Immature natural killer cell (primary cell): ENCODE results near the gene CTBP2. TPM values are rescaled to one million over a fixed set of nuclear protein-coding genes. Genes with fewer than 3 reads are reported as not detected.
"Not testable (repeated sequence)": the region's sequence is repeated elsewhere in the genome, so short reads cannot be mapped to it uniquely, and the experiment has no call there.

ENCODE experiments used
- DNase-seq, 3 donors: peaks; one replicate each; pipeline ENCODE4 v3.0.0; 2022; ENCODE audit warnings: mixed read lengths in 1 of 3
- H3K27ac Mint-ChIP-seq, 6 donors: one replicate each; pipeline ENCODE4 v1.8.0; 2020; ENCODE audit warnings: mixed read lengths in 6 of 6, mild to moderate bottlenecking in 5 of 6, inconsistent platforms in 4 of 6, moderate library complexity in 3 of 6
- H3K27me3 Mint-ChIP-seq, 3 donors: one replicate each; pipeline ENCODE4 v1.8.0; 2020 to 2021; ENCODE audit warnings: low read depth in 3 of 3, mild to moderate bottlenecking in 3 of 3, mixed read lengths in 3 of 3, moderate library complexity in 3 of 3, inconsistent platforms in 1 of 3
- H3K36me3 Mint-ChIP-seq, 3 donors: one replicate each; pipeline ENCODE4 v1.8.0; 2020; ENCODE audit warnings: mixed read lengths in 3 of 3, inconsistent platforms in 2 of 3, mild to moderate bottlenecking in 2 of 3
- H3K4me1 Mint-ChIP-seq, 2 donors: one replicate each; pipeline ENCODE4 v1.8.0; 2020; ENCODE audit warnings: inconsistent platforms in 2 of 2, mild to moderate bottlenecking in 2 of 2, mixed read lengths in 2 of 2, moderate library complexity in 1 of 2
- H3K4me3 Mint-ChIP-seq, 5 donors: one replicate each; pipeline ENCODE4 v1.8.0; 2020; ENCODE audit warnings: mild to moderate bottlenecking in 5 of 5, mixed read lengths in 5 of 5, inconsistent platforms in 3 of 5, moderate library complexity in 3 of 5
- H3K9me3 Mint-ChIP-seq, 6 donors: one replicate each; pipeline ENCODE4 v1.8.0; 2020; ENCODE audit warnings: mild to moderate bottlenecking in 6 of 6, mixed read lengths in 6 of 6, inconsistent platforms in 4 of 6, moderate library complexity in 3 of 6
- polyA plus RNA-seq, 3 donors: library from polyadenylated mRNA; unstranded; fragments of 300-500 nt; fragmentation: Illumina TruSeq; gene quantifications; one replicate each; pipeline ENCODE4 v1.2.3, GENCODE V29; 2021

Gene CTBP2
- polyA plus RNA-seq, 3 donors from 2014 or later, result 89.8 to 154 (median 131) TPM

DNA sequence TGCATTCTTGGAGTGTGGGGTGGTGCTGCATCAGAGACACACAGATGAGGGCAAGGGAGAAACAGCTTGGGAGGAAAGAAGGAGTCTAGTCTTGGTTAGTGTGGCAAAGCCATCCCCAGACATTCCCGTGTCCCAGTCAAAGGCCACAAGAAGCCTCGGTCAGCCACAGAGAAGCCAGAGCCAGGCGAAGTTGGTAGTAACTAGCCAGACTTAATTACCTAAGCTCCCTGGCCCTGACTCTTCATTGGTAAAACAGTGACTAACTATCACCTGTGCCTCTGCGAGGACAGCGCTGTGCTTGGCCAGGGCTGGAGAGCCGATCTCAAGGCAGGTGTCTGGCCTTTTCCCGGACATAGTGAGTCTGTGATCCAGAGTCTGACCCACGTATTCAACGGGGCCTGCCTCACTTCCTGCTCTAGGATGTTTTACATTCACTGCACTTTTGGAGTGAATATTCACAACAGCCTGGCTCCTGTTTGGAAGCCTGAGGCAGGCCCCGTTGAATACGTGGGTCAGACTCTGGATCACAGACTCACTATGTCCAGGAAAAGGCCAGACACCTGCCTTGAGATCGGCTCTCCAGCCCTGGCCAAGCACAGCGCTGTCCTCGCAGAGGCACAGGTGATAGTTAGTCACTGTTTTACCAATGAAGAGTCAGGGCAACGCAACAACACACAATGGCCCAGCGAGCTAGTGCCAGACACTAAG, 9.8 kb downstream of the CTBP2 start:
- not testable (repeated sequence) for H3K36me3 Mint-ChIP-seq, H3K9me3 Mint-ChIP-seq, DNase-seq
- peak overlapping the region; percentile 95 to 99 (median 96) for H3K27ac Mint-ChIP-seq
- peak overlapping the region; percentile 72 to 91 (median 84) for H3K4me3 Mint-ChIP-seq
- peaks cover 0 to 17% (median 8%) of the 10 kb centered on the region in 3 donors for H3K27me3 Mint-ChIP-seq
- H3K4me1 Mint-ChIP-seq, result peaks cover 92 to 94% of the 10 kb centered on the region in 2 donors

DNA sequence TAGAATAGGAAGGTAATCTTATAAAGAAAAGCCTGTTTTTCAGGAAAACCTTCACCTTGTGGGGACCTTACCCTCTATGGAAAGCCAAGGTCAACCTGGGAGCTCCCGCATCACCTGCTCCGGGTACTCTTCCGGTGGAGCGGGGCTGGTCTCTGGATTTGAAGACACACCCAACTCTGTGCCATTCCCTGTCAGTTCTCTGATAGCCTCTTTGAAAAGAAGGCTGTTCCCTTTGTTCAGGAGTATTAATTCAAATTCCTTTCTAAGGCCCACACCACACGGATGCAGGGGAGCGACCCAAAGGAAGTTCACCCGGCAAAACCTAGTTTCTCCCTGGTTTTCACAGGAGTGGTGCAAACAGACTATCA, 10.7 kb downstream of the CTBP2 start:
- Mint-ChIP-seq H3K36me3 (peaks cover 0 to 8% (median 0%) of the 10 kb centered on the region in 3 donors), H3K27ac (peak overlapping the region; percentile 95 to 99 (median 96)), H3K27me3 (peaks cover 0 to 15% (median 8%) of the 10 kb centered on the region in 3 donors), H3K9me3 (no peaks in the 10 kb centered on the region), H3K4me1 (peaks cover 92 to 94% of the 10 kb centered on the region in 2 donors), H3K4me3 (peak overlapping the region; percentile 81 to 91 (median 84))
- DNase-seq, result no peak

DNA sequence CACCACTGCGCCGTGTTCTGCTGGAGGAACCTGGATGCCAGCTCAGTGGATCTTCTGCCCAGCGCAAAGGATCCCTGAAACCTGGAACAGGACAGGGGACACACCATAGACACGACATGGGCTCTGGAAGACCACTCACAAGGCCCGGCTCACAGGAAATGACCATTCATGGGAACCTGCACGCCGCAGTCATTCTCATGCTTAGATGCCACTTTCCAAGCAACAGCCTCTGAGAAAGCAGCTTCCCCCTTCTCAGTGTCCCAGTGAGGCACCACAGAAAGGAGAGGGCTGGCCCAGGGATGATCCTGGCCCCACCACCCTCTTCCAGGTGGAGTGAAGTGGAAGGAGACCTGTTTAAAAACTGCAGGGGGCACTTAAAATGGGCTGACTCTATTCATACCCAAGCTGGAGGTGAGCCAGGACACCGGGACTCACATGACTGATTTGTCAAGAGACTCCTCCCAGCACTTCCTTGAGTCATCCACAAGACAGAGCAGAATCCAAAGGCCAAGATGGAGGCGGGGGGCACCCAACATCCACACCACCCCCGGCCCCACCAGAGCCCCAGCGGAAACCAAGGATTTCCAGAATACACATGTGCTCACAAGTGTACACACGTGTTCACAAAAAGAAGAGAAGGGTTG, 11.2 kb downstream of the CTBP2 start:
- Mint-ChIP-seq H3K4me1 (peaks cover 92 to 94% of the 10 kb centered on the region in 2 donors), H3K27me3 (peaks cover 0 to 15% (median 8%) of the 10 kb centered on the region in 3 donors)

DNA sequence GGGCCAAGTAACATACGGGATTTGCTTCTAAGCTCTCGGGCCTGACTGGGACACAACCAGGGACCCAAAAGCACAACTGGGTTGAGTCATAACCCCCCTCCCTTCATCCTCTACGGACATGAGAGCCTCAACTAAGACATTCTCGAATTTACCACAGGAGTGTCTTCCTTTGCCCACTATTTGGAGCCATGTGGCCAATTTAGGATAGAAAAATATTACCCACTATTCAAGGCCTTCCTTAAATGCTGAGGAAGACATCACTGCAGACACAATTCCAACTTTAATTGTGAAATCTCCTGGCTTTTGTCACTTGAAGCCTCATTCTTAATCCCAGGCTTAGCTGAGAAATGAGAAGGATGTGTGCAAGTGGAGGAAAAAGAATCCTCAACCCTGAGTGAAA, 11.8 kb downstream of the CTBP2 start:
- peak overlapping the region; percentile 81 to 91 (median 84) for H3K4me3 Mint-ChIP-seq
- peaks cover 0 to 15% (median 8%) of the 10 kb centered on the region in 3 donors for H3K27me3 Mint-ChIP-seq
- H3K36me3 Mint-ChIP-seq, result peaks cover 0 to 4% (median 0%) of the 10 kb centered on the region in 3 donors
- H3K27ac Mint-ChIP-seq, result peak overlapping the region; percentile 95 to 99 (median 96)
- peaks cover 92 to 94% of the 10 kb centered on the region in 2 donors for H3K4me1 Mint-ChIP-seq
- H3K9me3 Mint-ChIP-seq, result no peaks in the 10 kb centered on the region
- no peak for DNase-seq

More for the DNA sequence above, 11.2 kb downstream of the CTBP2 start:
- peak overlapping the region; percentile 81 to 91 (median 84) for H3K4me3 Mint-ChIP-seq
- H3K27ac Mint-ChIP-seq, result peak overlapping the region; percentile 95 to 99 (median 96)
- DNase-seq, result peak in 2 of 3 donors; percentile 24 to 40
- no peaks in the 10 kb centered on the region for H3K9me3 Mint-ChIP-seq
- peaks cover 0 to 8% (median 0%) of the 10 kb centered on the region in 3 donors for H3K36me3 Mint-ChIP-seq

DNA sequence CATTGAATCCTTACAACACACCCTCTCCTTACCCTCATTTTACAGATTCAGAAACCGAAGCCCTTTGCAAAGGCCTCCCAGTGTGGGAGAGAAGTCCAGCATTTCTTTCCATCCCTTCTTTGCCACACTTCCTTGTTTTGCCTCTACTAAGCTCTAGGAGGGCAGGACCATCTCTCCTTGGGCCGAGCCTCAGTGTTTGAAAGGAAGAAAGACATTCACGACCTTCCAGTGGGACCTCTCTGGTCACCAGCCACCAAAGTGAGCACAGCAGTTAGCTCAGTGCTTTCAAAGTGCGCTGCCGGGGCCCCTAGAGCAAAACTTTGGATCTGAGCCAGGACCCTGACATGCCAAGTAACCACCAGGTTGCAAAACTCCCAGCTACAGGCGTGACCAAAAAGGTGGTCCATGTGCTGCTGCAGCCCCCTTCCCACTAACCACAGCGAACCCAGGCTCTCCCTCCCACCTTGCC, 12.4 kb downstream of the CTBP2 start:
- Mint-ChIP-seq H3K27ac (peak overlapping the region; percentile 95 to 99 (median 96)), H3K36me3 (peaks cover 0 to 3% (median 0%) of the 10 kb centered on the region in 3 donors), H3K27me3 (peaks cover 0 to 15% (median 8%) of the 10 kb centered on the region in 3 donors), H3K4me1 (peaks cover 88 to 94% of the 10 kb centered on the region in 2 donors), H3K4me3 (peak overlapping the region; percentile 81 to 91 (median 84)), H3K9me3 (no peaks in the 10 kb centered on the region)
- DNase-seq, result peak; percentile 48 to 52 (median 48)

DNA sequence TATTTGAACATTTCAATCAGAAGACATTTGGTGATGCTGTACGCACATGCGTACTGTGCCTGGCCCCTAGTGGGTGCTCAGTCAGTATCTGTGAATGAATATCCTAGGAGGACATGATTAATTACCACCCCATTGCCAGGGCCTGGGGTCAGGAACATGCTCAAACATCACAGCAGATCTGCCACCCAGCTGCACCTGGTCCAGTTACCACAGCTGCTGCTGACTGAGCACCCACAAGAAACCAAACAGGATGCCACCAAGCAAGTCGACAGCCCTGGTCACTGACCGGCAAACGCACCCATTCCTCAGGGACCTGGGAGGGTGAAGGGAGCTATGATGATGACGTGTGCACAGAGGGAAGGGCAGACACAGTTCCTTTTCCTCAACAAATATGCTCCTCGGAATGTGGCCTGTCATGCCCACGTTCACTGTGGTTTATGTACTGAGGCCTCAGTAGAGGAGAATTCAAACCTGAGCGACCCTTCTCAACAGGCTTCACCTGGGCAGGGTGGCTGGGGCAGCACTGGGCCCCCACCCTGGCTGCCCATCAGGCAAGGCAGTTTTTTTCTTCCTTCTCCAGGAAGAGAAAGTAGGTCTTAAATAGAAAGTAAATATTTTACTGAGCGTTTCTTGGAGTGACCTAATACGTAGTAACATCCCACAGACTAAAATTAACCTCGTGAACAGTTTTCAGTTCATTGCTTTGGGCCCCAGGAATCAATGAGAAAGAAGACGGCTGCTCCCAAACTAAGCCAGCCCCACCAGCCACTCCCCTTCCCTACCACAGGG, 13.4 kb downstream of the CTBP2 start:
- H3K27ac Mint-ChIP-seq, result peak overlapping the region; percentile 95 to 99 (median 96)
- peak overlapping the region; percentile 81 to 91 (median 84) for H3K4me3 Mint-ChIP-seq
- DNase-seq, result peak; percentile 56 to 60 (median 59)
- H3K36me3 Mint-ChIP-seq, result peaks cover 0 to 3% (median 0%) of the 10 kb centered on the region in 3 donors
- no peaks in the 10 kb centered on the region for H3K9me3 Mint-ChIP-seq
- H3K4me1 Mint-ChIP-seq, result peaks cover 90 to 94% of the 10 kb centered on the region in 2 donors
- peaks cover 0 to 15% (median 8%) of the 10 kb centered on the region in 3 donors for H3K27me3 Mint-ChIP-seq

DNA sequence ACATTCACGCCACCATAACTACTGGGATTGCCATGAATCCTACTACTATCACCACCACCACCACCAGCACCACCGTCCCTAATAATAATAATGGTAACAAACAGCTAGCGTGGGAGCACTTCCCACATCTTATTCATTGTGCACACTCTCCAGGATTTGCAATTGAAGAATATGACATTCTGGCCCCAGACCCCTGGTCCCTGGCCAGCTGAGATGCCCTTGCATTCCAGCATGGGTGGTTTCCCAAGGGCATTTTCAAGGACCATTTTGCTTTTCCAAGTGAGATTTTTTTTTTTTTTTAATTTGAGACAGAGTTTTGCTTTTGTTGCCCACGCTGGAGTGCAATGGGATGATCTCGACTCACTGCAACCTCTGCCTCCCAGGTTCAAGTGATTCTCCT, 14.7 kb downstream of the CTBP2 start:
- Mint-ChIP-seq H3K27me3 (peaks cover 0 to 4% (median under 1%) of the 10 kb centered on the region in 3 donors), H3K27ac (peak overlapping the region; percentile 48 to 97 (median 76)), H3K4me1 (peaks cover 92 to 95% of the 10 kb centered on the region in 2 donors), H3K9me3 (no peaks in the 10 kb centered on the region), H3K36me3 (peaks cover 0 to 3% (median 3%) of the 10 kb centered on the region in 3 donors), H3K4me3 (peak overlapping the region in 4 of 5 donors; percentile 21 to 60 (median 53))
- DNase-seq, result no peak

DNA sequence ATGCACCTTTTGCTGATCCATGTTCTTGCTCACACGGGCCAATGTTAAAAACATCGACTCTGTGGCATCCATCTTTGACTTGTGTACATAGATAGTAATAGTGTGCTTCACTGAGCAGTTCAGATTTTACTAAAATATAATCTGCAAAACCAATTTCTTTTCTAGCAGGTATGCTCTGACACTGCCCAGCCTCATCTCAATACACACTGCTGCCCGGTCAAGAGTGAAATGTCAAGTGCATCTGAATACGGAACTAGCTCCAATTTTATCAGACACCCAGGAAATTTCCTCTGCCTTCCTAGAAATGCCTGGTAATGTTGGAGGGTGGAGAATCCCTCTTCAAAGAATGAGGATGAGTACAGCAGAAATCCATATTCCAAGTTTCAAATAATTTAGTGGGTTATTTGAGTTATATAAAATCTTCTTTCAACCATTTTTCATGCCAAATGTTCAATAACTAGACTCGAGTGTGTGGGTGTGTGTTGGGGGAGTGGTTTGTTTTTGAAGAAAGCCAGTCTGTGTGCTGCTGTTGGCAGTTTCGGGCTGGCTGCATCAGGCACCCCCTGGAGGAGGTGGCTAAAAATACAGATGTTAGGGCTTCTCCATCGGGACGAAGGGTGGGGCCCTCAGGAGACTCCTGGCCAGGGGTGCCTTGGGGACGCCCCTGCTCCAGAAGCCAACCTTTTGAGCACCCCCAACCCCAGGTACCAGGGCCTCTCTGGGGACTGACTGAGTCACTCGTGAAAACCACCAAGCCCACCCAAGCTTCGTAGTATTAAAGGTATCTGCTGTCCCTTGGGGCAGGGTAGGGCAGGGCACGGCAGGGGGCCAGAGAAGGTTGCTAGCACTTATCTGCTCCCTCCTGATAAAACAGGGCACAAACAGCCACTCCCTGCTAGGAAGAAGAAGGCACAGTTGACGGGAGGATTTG, 15.4 kb downstream of the CTBP2 start:
- H3K27me3 Mint-ChIP-seq, result peaks cover 0 to 1% (median 0%) of the 10 kb centered on the region in 3 donors
- DNase-seq, result peak in 2 of 3 donors; percentile 34 to 38
- peaks cover 92 to 94% of the 10 kb centered on the region in 2 donors for H3K4me1 Mint-ChIP-seq
- H3K27ac Mint-ChIP-seq, result peak overlapping the region; percentile 48 to 97 (median 78)
- peak overlapping the region; percentile 5 to 60 (median 47) for H3K4me3 Mint-ChIP-seq
- H3K9me3 Mint-ChIP-seq, result no peaks in the 10 kb centered on the region
- H3K36me3 Mint-ChIP-seq, result peaks cover 0 to 3% (median 3%) of the 10 kb centered on the region in 3 donors

DNA sequence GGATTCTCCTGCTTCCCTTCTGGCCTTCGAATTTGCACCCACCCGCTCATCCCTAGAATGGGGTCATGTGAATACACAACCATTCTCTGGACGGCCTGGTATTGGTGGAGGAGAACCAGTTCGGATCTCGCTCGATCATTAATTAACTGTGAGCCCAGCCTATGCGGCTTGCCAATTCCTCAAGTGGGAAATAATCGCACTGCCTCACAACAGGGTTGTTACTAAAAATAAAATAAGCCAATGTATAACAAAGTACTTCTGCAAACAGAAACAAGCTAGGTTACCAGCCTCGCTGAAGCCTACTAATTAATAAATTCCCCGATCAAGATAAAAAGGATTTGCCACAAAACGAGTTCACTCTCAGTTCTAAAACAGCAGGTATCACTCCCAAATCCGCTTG, 16.2 kb downstream of the CTBP2 start:
- Mint-ChIP-seq H3K4me3 (peak overlapping the region in 2 of 5 donors; percentile 20 to 49), H3K36me3 (peaks cover 0 to 3% (median 3%) of the 10 kb centered on the region in 3 donors), H3K9me3 (no peaks in the 10 kb centered on the region), H3K27ac (peak overlapping the region in 5 of 6 donors; percentile 55 to 97 (median 84)), H3K27me3 (peaks cover 0 to 5% (median 0%) of the 10 kb centered on the region in 3 donors), H3K4me1 (peaks cover 91 to 94% of the 10 kb centered on the region in 2 donors)
- no peak for DNase-seq

DNA sequence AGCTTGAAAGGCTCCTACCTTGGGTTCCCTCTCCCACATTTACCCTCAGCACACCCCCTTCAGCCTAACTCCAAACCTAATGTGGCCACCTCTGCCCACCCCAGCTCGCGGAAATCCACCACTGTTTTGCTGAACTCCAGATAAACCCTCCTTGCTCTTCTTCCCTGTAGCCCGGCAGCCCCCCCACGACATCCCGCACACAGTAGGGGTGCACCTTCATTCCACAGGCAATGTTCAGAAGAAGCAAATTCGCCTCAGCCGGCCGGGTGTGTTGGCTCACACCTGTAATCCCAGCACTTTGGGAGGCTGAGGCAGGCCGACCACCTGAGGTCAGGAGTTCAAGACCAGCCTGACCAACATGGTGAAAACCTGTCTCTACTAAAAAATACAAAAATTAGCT, 17.4 kb downstream of the CTBP2 start:
- H3K9me3 Mint-ChIP-seq, result no peaks in the 10 kb centered on the region
- peaks cover 0 to 5% (median 0%) of the 10 kb centered on the region in 3 donors for H3K27me3 Mint-ChIP-seq
- H3K4me1 Mint-ChIP-seq, result peaks cover 90 to 94% of the 10 kb centered on the region in 2 donors
- H3K4me3 Mint-ChIP-seq, result peak overlapping the region in 1 of 5 donors; percentile 18
- peaks cover 2 to 14% (median 4%) of the 10 kb centered on the region in 3 donors for H3K36me3 Mint-ChIP-seq
- peak overlapping the region in 5 of 6 donors; percentile 17 to 84 (median 49) for H3K27ac Mint-ChIP-seq
- DNase-seq, result no peak

DNA sequence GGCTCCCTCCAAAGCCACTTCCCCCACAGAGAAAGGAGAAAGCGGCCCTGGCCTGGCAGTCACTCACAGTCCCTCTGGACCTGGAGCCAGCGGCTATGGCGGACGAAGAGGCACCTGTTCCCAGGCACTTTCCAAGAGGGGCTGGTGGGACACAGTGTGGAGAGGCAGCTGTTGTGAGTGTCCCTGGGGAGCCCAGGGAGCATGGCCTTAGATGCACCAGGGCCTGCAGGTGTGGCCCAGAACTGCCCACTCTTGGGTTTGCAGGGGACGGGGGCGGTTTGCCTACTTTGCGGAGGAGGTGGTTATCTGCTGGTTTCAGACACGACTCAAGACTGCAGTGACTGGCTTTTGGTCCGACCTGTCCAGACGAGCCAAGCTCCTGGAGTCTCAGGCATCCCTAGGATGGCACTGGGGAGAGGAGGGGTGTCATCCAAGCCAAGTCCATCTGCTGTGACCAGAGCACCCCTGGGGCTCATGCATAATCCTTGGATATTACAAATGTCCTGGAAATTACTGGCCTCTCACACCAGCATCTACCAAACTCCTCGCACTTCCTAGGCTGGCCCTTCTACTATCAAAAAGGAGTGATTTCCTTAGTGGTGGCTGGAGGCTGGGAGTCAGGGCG, 18.4 kb downstream of the CTBP2 start:
- H3K36me3 Mint-ChIP-seq, result peaks cover 0 to 22% (median 4%) of the 10 kb centered on the region in 3 donors
- no peaks in the 10 kb centered on the region for H3K9me3 Mint-ChIP-seq
- H3K27ac Mint-ChIP-seq, result peak overlapping the region; percentile 71 to 91 (median 84)
- peak overlapping the region in 2 of 5 donors; percentile 23 to 61 for H3K4me3 Mint-ChIP-seq
- peaks cover 0 to 4% (median 0%) of the 10 kb centered on the region in 3 donors for H3K27me3 Mint-ChIP-seq
- H3K4me1 Mint-ChIP-seq, result peaks cover 89 to 94% of the 10 kb centered on the region in 2 donors
- DNase-seq, result no peak
